CD4-positive, alpha-beta T cell treated with Interleukin-15 for 1 hour (primary cell): ENCODE measurements around the gene RTN4R.
A peak's percentile ranks its signal among the peaks of the same experiment; 100 is the strongest.
"Not testable (repeated sequence)": the region's sequence is repeated elsewhere in the genome, so short reads cannot be mapped to it uniquely, and the experiment has no call there.

Experiments
- DNase-seq: peaks from one replicate; pipeline ENCODE4 v3.0.0-alpha.2; 2020

The RTN4R gene

GRCh38 chr22:20268279-20269012 lies at the start of gene RTN4R:
Gene RTN4R, minus strand, starts transcription at chr22:20268318. Its CDS starts 226 bp downstream, at chr22:20268092.
- peak; percentile 40 for DNase-seq

GRCh38 chr22:20317402-20318042 lies 49.4 kb upstream of the RTN4R start:
- not testable (repeated sequence) for DNase-seq

- no peak for DNase-seq
Observed at GRCh38 chr22:20316844-20317401, 48.8 kb upstream of the RTN4R start.

- no peak for DNase-seq
Observed at GRCh38 chr22:20316217-20316843, 48.2 kb upstream of the RTN4R start.

GRCh38 chr22:20315337-20316216 lies 47.5 kb upstream of the RTN4R start:
- no peak for DNase-seq

- DNase-seq = not testable (repeated sequence)
Observed at GRCh38 chr22:20314741-20315336, 46.7 kb upstream of the RTN4R start.

GRCh38 chr22:20314206-20314605 lies 46.1 kb upstream of the RTN4R start:
- DNase-seq = not testable (repeated sequence)

GRCh38 chr22:20313306-20314077 lies 45.4 kb upstream of the RTN4R start:
- DNase-seq = not testable (repeated sequence)

- no peak for DNase-seq
Observed at GRCh38 chr22:20312396-20313191, 44.5 kb upstream of the RTN4R start.

GRCh38 chr22:20311249-20312062 lies 43.3 kb upstream of the RTN4R start:
- DNase-seq = not testable (repeated sequence)

GRCh38 chr22:20310773-20311172 lies 42.7 kb upstream of the RTN4R start:
- not testable (repeated sequence) for DNase-seq

- not testable (repeated sequence) for DNase-seq
Observed at GRCh38 chr22:20310180-20310579, 42.1 kb upstream of the RTN4R start.

GRCh38 chr22:20308806-20309650 lies 40.9 kb upstream of the RTN4R start:
- DNase-seq = not testable (repeated sequence)

GRCh38 chr22:20307448-20308447 lies 39.6 kb upstream of the RTN4R start:
- DNase-seq = not testable (repeated sequence)

- DNase-seq = not testable (repeated sequence)
Observed at GRCh38 chr22:20306646-20307447, 38.7 kb upstream of the RTN4R start.
